SK-N-SH treated with all-trans-retinoic acid at 6 μM for 48 hours (cell line): ENCODE data around the gene UBB.

Experiments
- RARB ChIP-seq: fragments of 250-450 bp; sonication (Bioruptor Pico); IDR thresholded peaks from 2 replicates; pipeline ENCODE4 v1.8.0; 2021; ENCODE audit warnings: mild to moderate bottlenecking, moderate library complexity
- ZNF565 ChIP-seq: fragments of 450-650 bp; formaldehyde crosslinking; conservative IDR thresholded peaks from 2 replicates; pipeline ENCODE4 v1.5.0; 2020; ENCODE audit warnings: low read depth, mild to moderate bottlenecking, moderate library complexity
- TF ChIP-seq, protein P1 (sequence below): fragments of 250-450 bp; sonication (Bioruptor Pico); IDR thresholded peaks from 2 replicates; pipeline ENCODE4 v1.8.0; 2020; ENCODE audit warnings: mild to moderate bottlenecking, moderate library complexity, borderline replicate concordance

DNA sequence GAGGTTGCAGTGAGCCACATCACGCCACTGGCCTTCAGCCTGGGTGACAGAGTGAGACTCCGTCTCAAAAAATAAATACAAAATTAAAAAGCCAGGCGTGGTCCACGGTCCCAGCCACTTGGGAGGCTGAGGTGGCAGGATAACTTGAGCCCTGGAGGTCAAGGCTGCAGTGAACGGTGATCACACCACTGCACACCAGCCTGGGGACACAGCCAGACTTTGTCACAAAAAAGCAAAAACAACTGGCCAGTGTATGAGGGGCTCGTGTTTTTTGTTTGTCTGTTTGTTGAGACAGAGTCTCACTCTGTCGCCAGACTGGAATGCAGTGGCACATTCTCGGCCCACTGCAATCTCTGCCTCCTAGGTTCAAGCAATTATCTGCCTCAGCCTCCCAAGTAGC is 1.2 kb upstream of the UBB start:
- TF ChIP-seq, protein P1, sequence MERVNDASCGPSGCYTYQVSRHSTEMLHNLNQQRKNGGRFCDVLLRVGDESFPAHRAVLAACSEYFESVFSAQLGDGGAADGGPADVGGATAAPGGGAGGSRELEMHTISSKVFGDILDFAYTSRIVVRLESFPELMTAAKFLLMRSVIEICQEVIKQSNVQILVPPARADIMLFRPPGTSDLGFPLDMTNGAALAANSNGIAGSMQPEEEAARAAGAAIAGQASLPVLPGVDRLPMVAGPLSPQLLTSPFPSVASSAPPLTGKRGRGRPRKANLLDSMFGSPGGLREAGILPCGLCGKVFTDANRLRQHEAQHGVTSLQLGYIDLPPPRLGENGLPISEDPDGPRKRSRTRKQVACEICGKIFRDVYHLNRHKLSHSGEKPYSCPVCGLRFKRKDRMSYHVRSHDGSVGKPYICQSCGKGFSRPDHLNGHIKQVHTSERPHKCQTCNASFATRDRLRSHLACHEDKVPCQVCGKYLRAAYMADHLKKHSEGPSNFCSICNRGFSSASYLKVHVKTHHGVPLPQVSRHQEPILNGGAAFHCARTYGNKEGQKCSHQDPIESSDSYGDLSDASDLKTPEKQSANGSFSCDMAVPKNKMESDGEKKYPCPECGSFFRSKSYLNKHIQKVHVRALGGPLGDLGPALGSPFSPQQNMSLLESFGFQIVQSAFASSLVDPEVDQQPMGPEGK (CRISPR knock-in tag), result no peak
- TF ChIP-seq ZNF565 (CRISPR knock-in tag), result no peak
- TF ChIP-seq RARB (CRISPR knock-in tag), result no peak
